ENCODE data around the gene KDM1B.

- no peak for TF ChIP-seq CTCF (conservative IDR thresholded peaks at IDR 0.05; ENCODE audit: low read depth, low read length)
- TF ChIP-seq EZH2 (IDR thresholded peaks at IDR 0.05; ENCODE audit: low read length, unreplicated experiment) = no peak
- TF ChIP-seq EZH2phosphoT487 (IDR thresholded peaks at IDR 0.05; ENCODE audit: borderline replicate concordance, low read length) = no peak
These were observed 111.3 kb downstream of the KDM1B start for GRCh38 chr6:18266523-18266912.
